Measurements from ENCODE around the gene AKNA.

Gene AKNA

GRCh38 chr9:114316605-114317230 lies 71.1 kb downstream of the AKNA start:
- DNase-seq, result no peak

GRCh38 chr9:114315723-114316363 lies 71.9 kb downstream of the AKNA start:
- DNase-seq, result no peak

- no peak for DNase-seq
Measured at GRCh38 chr9:114314881-114315722, 72.7 kb downstream of the AKNA start.

GRCh38 chr9:114314256-114314867 lies 73.4 kb downstream of the AKNA start:
- no peak for DNase-seq

GRCh38 chr9:114313186-114313585 lies 74.6 kb downstream of the AKNA start:
- DNase-seq, result no peak

GRCh38 chr9:114312513-114312875 lies 75.3 kb downstream of the AKNA start:
- DNase-seq, result no peak

- DNase-seq, result no peak
Measured at GRCh38 chr9:114311571-114312512, 75.9 kb downstream of the AKNA start.

GRCh38 chr9:114310471-114311450 lies 77.0 kb downstream of the AKNA start:
- DNase-seq, result no peak

GRCh38 chr9:114309096-114309495 lies 78.7 kb downstream of the AKNA start:
- no peak for DNase-seq

GRCh38 chr9:114308361-114308950 lies 79.3 kb downstream of the AKNA start:
- no peak for DNase-seq

GRCh38 chr9:114307899-114308267 lies 79.9 kb downstream of the AKNA start:
- no peak for DNase-seq

GRCh38 chr9:114304416-114305188 lies 83.2 kb downstream of the AKNA start:
- DNase-seq, result no peak

GRCh38 chr9:114303977-114304376 lies 83.8 kb downstream of the AKNA start:
- DNase-seq, result no peak

- no peak for DNase-seq
Measured at GRCh38 chr9:114303571-114303970, 84.2 kb downstream of the AKNA start.

GRCh38 chr9:114302727-114303126 lies 85.1 kb downstream of the AKNA start:
- DNase-seq, result no peak

- DNase-seq, result no peak
Measured at GRCh38 chr9:114301798-114302565, 85.8 kb downstream of the AKNA start.

GRCh38 chr9:114300846-114301797 lies 86.7 kb downstream of the AKNA start:
- no peak for DNase-seq

Measured in stimulated activated naive CD4-positive, alpha-beta T cell treated with Interleukin-2 at 50 U/mL for 16 hours (primary cell).